KOPT-K1 (cell line): ENCODE measurements around the gene CDCP1.
"Not testable (repeated sequence)": the region's sequence is repeated elsewhere in the genome, so short reads cannot be mapped to it uniquely, and the experiment has no call there.

Experiments
- H3K27ac ChIP-seq: fragments of 200-600 bp; sonication (generic); 2 replicates; pipeline ENCODE4 v1.5.1; 2016; ENCODE audit warnings: antibody characterized with exemption, mild to moderate bottlenecking, low read depth, low read length; ENCODE audit not compliant: poor library complexity, severe bottlenecking
- H3K36me3 ChIP-seq: fragments of 200-600 bp; sonication (generic); 2 replicates; pipeline ENCODE4 v1.5.1; 2017; ENCODE audit warnings: antibody characterized with exemption, mild to moderate bottlenecking, low read length, moderate library complexity; ENCODE audit not compliant: insufficient read depth
- H3K9me3 ChIP-seq: fragments of 200-600 bp; sonication (generic); 2 replicates; pipeline ENCODE4 v1.5.1; 2017; ENCODE audit warnings: antibody characterized with exemption, low read length, mild to moderate bottlenecking; ENCODE audit not compliant: insufficient read depth, poor library complexity, severe bottlenecking

Gene CDCP1

GRCh38 chr3:45154641-45155147 lies 8.5 kb upstream of the CDCP1 start:
- Histone ChIP-seq H3K36me3 (no peaks in the 10 kb centered on the region), H3K27ac (no peak overlapping the region), H3K9me3 (peaks cover 16% of the 10 kb centered on the region)

- no peak overlapping the region for H3K27ac ChIP-seq
- H3K9me3 ChIP-seq, result peaks cover 16% of the 10 kb centered on the region
- no peaks in the 10 kb centered on the region for H3K36me3 ChIP-seq
These were observed 7.7 kb upstream of the CDCP1 start for GRCh38 chr3:45153658-45154437.

- H3K27ac ChIP-seq, result no peak overlapping the region
- H3K36me3 ChIP-seq, result no peaks in the 10 kb centered on the region
- H3K9me3 ChIP-seq, result peaks cover 18% of the 10 kb centered on the region
These were observed 6.1 kb upstream of the CDCP1 start for GRCh38 chr3:45152307-45152706.

GRCh38 chr3:45151100-45151499 lies 4.9 kb upstream of the CDCP1 start:
- no peaks in the 10 kb centered on the region for H3K36me3 ChIP-seq
- H3K27ac ChIP-seq, result no peak overlapping the region
- peaks cover 28% of the 10 kb centered on the region for H3K9me3 ChIP-seq

GRCh38 chr3:45148921-45149320 lies 2.7 kb upstream of the CDCP1 start:
- Histone ChIP-seq H3K9me3 (peaks cover 36% of the 10 kb centered on the region), H3K36me3 (no peaks in the 10 kb centered on the region), H3K27ac (no peak overlapping the region)

GRCh38 chr3:45145223-45145622 lies 955 bp downstream of the CDCP1 start:
- H3K9me3 ChIP-seq, result peaks cover 23% of the 10 kb centered on the region
- no peak overlapping the region for H3K27ac ChIP-seq
- no peaks in the 10 kb centered on the region for H3K36me3 ChIP-seq

GRCh38 chr3:45143673-45144671 lies 2.2 kb downstream of the CDCP1 start:
- Histone ChIP-seq H3K9me3 (peaks cover 20% of the 10 kb centered on the region), H3K27ac (no peak overlapping the region), H3K36me3 (no peaks in the 10 kb centered on the region)

GRCh38 chr3:45140770-45141155 lies 5.4 kb downstream of the CDCP1 start:
- H3K27ac ChIP-seq, H3K36me3 ChIP-seq, H3K9me3 ChIP-seq: not testable (repeated sequence)

- Histone ChIP-seq H3K27ac (no peak overlapping the region), H3K36me3 (no peaks in the 10 kb centered on the region), H3K9me3 (peaks cover 3% of the 10 kb centered on the region)
These were observed 5.9 kb downstream of the CDCP1 start for GRCh38 chr3:45140141-45140769.

- Histone ChIP-seq H3K36me3 (no peaks in the 10 kb centered on the region), H3K9me3 (no peaks in the 10 kb centered on the region), H3K27ac (no peak overlapping the region)
These were observed 6.6 kb downstream of the CDCP1 start for GRCh38 chr3:45139372-45140140.

GRCh38 chr3:45137656-45138181 lies 8.5 kb downstream of the CDCP1 start:
- Histone ChIP-seq H3K9me3 (no peaks in the 10 kb centered on the region), H3K36me3 (no peaks in the 10 kb centered on the region), H3K27ac (no peak overlapping the region)

- no peaks in the 10 kb centered on the region for H3K9me3 ChIP-seq
- H3K36me3 ChIP-seq, result no peaks in the 10 kb centered on the region
- H3K27ac ChIP-seq, result no peak overlapping the region
These were observed 10.2 kb downstream of the CDCP1 start for GRCh38 chr3:45135959-45136358.

GRCh38 chr3:45134758-45135521 lies 11.2 kb downstream of the CDCP1 start:
- H3K27ac ChIP-seq, result no peak overlapping the region
- no peaks in the 10 kb centered on the region for H3K9me3 ChIP-seq

More at GRCh38 chr3:45134758-45135521, 11.2 kb downstream of the CDCP1 start:
- no peaks in the 10 kb centered on the region for H3K36me3 ChIP-seq
